ENCODE measurements around the gene GRAMD2B. TPM values are rescaled to one million over a fixed set of nuclear protein-coding genes. Genes with fewer than 3 reads are reported as not detected.

The GRAMD2B gene
- total and polyA plus RNA-seq, 7 donors = 26.1 to 53.8 (median 44.4) TPM

DNA sequence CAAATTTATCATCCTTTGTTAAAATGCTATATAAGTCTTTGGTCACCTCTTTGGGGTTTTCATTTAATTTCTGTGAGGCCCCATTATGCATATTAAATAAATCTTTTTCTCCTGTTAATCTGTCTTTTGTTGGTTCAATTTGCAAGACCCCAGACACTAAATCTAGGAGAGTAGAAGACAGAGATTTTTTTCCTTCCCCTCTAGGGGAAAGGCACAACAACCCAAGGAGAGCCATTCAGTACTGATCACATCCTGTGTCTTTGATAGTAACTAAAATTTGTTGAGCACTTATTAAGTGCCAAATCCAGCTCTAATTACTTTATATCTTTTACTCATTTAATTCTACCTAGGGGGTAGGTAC, 97.4 kb downstream of the GRAMD2B start:
- Histone ChIP-seq H3K4me1 (peaks cover 0 to 60% (median 40%) of the 10 kb centered on the region in 4 donors), H3K27me3 (no peaks in the 10 kb centered on the region), H3K9me3 (no peaks in the 10 kb centered on the region), H3K36me3 (no peaks in the 10 kb centered on the region), H3K27ac (peak overlapping the region; percentile 69 to 93 (median 78)), H3K4me3 (no peak overlapping the region)
- DNase-seq = no peak
- TF ChIP-seq POLR2AphosphoS5 (IDR thresholded peaks at IDR 0.05) (no peak), POLR2A (IDR thresholded peaks at IDR 0.05) (no peak), EP300 (IDR thresholded peaks at IDR 0.05) (no peak)
- TF ChIP-seq, protein P1, sequence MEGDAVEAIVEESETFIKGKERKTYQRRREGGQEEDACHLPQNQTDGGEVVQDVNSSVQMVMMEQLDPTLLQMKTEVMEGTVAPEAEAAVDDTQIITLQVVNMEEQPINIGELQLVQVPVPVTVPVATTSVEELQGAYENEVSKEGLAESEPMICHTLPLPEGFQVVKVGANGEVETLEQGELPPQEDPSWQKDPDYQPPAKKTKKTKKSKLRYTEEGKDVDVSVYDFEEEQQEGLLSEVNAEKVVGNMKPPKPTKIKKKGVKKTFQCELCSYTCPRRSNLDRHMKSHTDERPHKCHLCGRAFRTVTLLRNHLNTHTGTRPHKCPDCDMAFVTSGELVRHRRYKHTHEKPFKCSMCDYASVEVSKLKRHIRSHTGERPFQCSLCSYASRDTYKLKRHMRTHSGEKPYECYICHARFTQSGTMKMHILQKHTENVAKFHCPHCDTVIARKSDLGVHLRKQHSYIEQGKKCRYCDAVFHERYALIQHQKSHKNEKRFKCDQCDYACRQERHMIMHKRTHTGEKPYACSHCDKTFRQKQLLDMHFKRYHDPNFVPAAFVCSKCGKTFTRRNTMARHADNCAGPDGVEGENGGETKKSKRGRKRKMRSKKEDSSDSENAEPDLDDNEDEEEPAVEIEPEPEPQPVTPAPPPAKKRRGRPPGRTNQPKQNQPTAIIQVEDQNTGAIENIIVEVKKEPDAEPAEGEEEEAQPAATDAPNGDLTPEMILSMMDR (IDR thresholded peaks at IDR 0.05) = no peak
- intact Hi-C loops (cut with DNase I) = loop anchor here (5.0 kb wide), 1 partner anchor 103 kb away; no protein-coding TSS in a partner anchor

DNA sequence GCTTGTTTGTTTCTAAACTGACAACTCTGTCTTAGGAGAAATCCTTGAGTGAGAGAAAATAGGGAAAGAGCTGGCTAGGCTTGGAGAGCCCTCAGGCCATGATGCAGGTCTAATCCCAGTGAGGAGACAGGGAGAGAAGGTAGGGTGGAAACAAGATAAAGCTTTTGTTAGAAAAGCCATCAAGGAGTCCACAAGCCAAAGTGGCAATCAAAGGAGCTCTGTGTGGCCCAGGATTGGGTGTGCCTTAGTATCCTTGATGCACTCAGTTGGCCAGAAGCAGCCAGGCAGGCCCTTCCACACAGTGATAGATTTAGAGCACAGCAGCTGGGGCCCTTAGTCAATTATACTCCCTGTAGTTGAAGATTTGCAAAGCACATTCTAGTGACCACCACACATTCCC, 97.9 kb downstream of the GRAMD2B start:
- Histone ChIP-seq H3K4me3 (no peak overlapping the region), H3K27ac (peak overlapping the region; percentile 69 to 93 (median 78)), H3K36me3 (no peaks in the 10 kb centered on the region), H3K9me3 (no peaks in the 10 kb centered on the region), H3K27me3 (no peaks in the 10 kb centered on the region), H3K4me1 (peaks cover 0 to 57% (median 39%) of the 10 kb centered on the region in 4 donors)
- intact Hi-C loops (cut with DNase I) = loop anchor here (5.0 kb wide), 1 partner anchor 104 kb away; no protein-coding TSS in a partner anchor
- TF ChIP-seq EP300 (IDR thresholded peaks at IDR 0.05) = no peak
- TF ChIP-seq, protein P1 (IDR thresholded peaks at IDR 0.05) = no peak
- TF ChIP-seq POLR2A (IDR thresholded peaks at IDR 0.05) = no peak
- no peak for TF ChIP-seq POLR2AphosphoS5 (IDR thresholded peaks at IDR 0.05)
- DNase-seq = no peak

DNA sequence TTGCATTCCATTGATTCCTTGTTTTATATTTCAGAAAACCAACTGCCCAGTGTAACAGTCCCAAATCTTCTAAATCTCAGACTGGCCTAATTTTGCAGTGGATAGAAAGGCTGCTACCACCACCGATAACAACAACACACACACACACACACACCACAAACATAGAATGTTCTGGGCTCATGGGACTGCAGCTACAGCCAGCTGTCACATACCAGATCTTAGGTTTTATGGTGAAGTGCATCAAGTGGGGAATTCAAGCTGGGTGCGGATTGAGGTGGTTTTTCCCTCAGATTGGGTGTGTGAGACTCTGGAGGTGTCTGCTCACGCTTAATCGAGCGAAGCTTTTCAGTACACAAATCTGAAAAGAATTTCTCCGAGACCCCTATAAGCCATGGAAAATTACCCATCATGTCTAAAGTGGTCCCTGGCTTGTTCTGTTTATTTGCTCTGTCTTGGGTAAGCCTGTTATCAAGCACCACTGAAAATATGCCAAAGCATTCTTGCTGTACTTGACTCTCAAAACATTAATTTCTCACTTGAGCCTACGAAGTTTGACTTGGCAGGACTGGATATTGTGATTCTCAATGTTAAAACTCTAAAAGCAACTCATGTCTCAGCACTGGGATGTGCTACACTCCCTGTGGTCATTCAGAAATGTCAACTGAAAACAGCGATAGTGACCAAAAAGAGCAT, 100.8 kb downstream of the GRAMD2B start:
- Histone ChIP-seq H3K9me3 (no peaks in the 10 kb centered on the region), H3K36me3 (no peaks in the 10 kb centered on the region), H3K4me1 (peaks cover 0 to 48% (median 38%) of the 10 kb centered on the region in 4 donors), H3K4me3 (no peak overlapping the region), H3K27ac (peak overlapping the region; percentile 36 to 55 (median 38)), H3K27me3 (no peaks in the 10 kb centered on the region)
- intact Hi-C loops (cut with DNase I) = loop anchor here (5.0 kb wide), 1 partner anchor 107 kb away; no protein-coding TSS in a partner anchor
- WGBS, 2 donors = 75 to 86% methylated on average over 8 of the region's 8 CpGs
- DNase-seq = no peak
- TF ChIP-seq, protein P1 (IDR thresholded peaks at IDR 0.05) = no peak
- TF ChIP-seq POLR2AphosphoS5 (IDR thresholded peaks at IDR 0.05) (no peak), EP300 (IDR thresholded peaks at IDR 0.05) (no peak), POLR2A (IDR thresholded peaks at IDR 0.05) (no peak)

DNA sequence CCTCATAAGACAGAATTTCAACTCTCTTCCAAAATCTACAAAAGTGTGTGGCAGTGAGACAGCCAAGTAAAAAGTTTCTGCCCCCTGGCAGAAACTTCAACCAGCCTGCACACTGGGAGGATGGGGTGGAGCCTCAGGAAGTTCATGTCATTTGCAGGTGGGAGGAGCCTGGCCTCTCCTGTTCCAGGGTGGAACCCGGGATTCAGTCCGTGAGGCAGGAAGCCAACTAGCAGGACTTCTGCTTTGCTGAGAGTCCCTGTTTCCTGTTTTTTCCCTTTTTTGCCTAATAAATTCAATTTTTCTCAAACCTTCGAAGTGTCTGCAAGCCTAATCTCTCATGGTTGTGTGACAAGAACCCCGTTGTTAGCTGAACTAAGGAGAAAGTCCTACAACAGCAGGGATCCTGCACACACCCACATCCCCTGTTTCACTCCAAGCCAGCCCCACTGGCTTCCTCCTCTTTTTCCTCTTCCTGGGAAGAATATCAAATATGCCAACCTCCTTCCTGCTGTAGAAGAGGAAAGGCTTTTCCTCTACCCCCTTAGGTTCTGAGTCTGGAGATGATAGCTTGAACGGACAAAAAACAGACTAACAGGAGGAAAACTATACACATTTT, 102.5 kb downstream of the GRAMD2B start:
- DNase-seq = peak; percentile 89
- no peaks in the 10 kb centered on the region for H3K36me3 ChIP-seq
- H3K27me3 ChIP-seq = no peaks in the 10 kb centered on the region
- H3K9me3 ChIP-seq = no peaks in the 10 kb centered on the region
- 38 to 54% methylated on average over 5 of the region's 5 CpGs for WGBS, 2 donors
- peak overlapping the region; percentile 30 to 55 (median 43) for H3K27ac ChIP-seq
- TF ChIP-seq POLR2A (IDR thresholded peaks at IDR 0.05) = no peak
- TF ChIP-seq POLR2AphosphoS5 (IDR thresholded peaks at IDR 0.05) = peak in 3 of 4 donors; percentile 15 to 20 (median 16)
- TF ChIP-seq, protein P1 (IDR thresholded peaks at IDR 0.05) = no peak
- no peak for TF ChIP-seq EP300 (IDR thresholded peaks at IDR 0.05)
- intact Hi-C loops (cut with DNase I) = no loop called here
- H3K4me1 ChIP-seq = peaks cover 0 to 31% (median 21%) of the 10 kb centered on the region in 4 donors
- H3K4me3 ChIP-seq = no peak overlapping the region
